GM19099 (cell line): Measurements from ENCODE around the gene CEP43.

ENCODE experiments used
- POLR2A ChIP-seq: IDR thresholded peaks from 3 replicates; pipeline ENCODE4 v1.6.1; 2011; ENCODE audit warnings: low read depth; ENCODE audit not compliant: insufficient read length; ENCODE audit errors: extremely low read depth

Gene CEP43

DNA sequence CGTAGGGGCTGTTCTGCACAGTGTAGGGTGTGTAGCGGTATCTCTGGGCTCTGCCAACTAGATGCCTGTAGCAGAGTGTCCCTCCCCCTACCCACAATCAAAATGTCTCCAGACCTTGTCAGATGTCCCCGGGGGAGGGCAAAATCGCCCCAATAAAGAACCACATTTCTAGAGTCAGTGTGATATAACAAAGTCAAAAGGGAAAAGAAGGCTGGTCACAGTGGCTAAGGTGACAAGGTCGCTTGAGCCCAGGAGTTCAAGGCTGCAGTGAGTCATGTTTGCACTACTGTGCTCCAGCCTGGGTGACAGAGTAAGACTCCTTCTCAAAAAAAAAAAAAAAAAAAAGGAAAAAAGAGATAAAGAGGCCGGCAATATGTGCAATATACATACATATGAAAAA is 11.7 kb upstream of the CEP43 start:
- TF ChIP-seq POLR2A = no peak

DNA sequence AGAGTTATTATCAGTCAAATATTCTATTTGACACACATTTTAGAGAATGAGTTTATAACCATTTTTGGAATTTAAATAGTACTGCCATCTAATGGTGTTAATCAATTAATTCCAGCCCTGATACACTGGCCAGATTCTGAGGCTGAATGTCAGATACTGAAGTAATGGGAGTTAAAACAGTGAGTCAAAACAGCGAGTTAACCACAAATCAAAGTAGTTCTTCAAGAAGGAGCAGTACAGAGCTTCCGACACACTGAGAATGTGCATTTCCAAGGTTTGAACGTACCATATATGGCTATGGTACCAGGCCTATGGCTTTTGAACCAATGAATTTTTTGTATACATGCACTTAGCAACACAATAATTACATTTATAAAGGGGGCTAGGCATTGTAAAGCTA is 11.3 kb upstream of the CEP43 start:
- TF ChIP-seq POLR2A = no peak

DNA sequence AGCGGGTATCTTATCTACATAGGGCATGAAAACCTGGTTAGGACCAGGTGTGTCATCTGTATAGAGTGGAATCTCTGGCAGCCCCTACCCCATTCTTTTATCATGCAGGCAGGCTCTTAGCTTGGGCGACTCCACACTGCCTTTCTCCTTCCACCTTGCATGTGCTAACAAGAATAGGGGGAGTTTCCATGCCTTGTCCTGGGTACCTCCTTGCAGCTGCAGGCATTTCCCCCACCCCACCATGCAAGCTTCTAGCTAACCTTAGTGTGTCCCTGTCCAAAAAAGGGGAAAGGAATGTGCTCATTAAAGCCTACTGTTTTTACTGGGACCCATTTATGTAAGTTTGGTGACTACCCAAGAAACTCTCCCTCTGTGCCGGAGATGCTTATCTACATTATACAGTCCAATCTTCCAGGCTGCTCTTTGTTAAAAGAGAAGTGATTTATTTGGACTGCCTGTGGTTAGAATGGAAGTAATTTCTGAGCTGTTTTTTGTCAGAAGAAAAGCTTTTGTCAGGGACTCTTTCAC is 10.5 kb upstream of the CEP43 start:
- no peak for TF ChIP-seq POLR2A

GRCh38 chr6:166989427-166990032 is 9.7 kb upstream of the CEP43 start:
- TF ChIP-seq POLR2A = no peak

DNA sequence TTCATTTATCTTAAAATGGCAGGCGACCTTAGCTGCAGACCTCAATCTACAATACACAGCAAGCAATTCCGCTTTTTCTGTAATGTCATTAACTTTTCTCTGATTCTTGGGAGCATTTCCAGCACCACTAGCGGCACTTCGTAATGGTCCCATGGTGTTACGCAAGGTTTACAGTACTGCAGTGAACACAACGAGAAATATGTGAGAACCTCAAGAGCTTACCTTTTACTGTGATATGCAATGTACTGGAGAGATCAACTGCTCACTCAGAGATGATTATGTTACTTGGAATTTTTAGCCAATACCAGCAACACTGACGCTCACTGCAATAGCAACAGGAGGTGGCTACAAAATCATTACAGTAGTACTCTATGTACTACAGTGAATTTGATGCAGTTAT is 2.8 kb upstream of the CEP43 start:
- TF ChIP-seq POLR2A = no peak

DNA sequence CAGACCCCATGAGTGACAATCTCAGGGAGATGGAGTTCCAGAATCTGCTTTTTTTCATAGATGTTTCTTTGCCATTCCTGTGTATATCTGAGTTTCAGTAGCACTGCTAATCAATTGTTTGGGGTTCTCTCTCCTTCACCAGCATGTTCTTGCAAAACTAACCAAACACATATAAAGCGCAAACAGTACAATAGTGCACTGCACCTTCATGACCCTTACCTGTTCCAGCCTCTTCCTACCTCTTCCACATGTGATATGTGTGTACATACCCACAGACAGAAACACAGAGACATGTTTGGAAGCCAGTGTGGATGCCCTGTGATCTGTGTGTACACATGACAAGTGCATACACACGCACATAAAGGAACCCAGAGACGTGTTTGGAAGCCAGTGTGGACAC is 1.8 kb upstream of the CEP43 start:
- TF ChIP-seq POLR2A = no peak

GRCh38 chr6:166997768-166998255 is 1.4 kb upstream of the CEP43 start:
- no peak for TF ChIP-seq POLR2A

GRCh38 chr6:166998256-166999144 is 697 bp upstream of the CEP43 start:
- TF ChIP-seq POLR2A = peak; percentile 67

GRCh38 chr6:166999884-167000253 is 672 bp downstream of the CEP43 start:
- TF ChIP-seq POLR2A = no peak

DNA sequence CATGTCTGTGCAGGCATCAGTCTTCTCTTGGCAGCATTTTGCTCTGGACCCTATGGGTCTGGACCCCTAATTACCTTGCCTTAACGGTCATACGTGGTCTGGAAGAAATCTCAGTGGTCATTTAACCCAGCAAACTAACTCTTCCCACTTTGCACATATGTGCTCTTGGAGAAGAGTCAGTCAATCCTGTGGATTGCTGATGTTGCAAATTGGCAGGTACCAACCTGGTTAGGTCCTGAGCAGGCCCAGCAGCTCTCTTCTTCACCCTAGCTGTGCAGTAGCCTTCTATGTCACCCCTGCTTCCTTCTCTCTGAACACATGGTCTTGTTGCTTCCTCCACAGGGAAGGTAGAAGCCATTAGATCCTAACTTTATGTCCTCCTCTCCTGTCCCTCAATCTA is 1.6 kb downstream of the CEP43 start:
- TF ChIP-seq POLR2A = no peak

- TF ChIP-seq POLR2A = no peak
Measured at GRCh38 chr6:167005350-167006159, 6.4 kb downstream of the CEP43 start.

GRCh38 chr6:167007985-167008384 is 8.8 kb downstream of the CEP43 start:
- no peak for TF ChIP-seq POLR2A

DNA sequence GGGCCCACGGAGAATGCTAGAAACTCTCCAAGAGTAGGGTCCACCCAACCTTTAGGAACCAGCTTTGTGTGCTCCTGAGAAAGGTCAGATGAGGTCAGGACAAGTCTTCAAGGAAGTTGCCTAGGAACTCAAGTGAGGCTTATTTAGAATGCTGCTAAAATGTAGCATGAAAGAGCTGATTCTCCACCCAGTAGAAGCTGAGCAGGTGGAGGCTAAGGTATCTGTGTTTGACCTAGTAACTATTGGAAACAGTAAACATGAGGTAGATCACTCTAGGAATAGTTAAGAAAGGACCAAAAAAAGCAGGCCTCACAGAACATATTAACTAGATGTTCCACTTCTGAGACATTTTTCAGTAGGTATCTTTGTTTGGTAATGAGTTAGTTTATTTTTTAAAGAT is 13.9 kb downstream of the CEP43 start:
- no peak for TF ChIP-seq POLR2A

GRCh38 chr6:167013946-167014345 is 14.7 kb downstream of the CEP43 start:
- TF ChIP-seq POLR2A = no peak

DNA sequence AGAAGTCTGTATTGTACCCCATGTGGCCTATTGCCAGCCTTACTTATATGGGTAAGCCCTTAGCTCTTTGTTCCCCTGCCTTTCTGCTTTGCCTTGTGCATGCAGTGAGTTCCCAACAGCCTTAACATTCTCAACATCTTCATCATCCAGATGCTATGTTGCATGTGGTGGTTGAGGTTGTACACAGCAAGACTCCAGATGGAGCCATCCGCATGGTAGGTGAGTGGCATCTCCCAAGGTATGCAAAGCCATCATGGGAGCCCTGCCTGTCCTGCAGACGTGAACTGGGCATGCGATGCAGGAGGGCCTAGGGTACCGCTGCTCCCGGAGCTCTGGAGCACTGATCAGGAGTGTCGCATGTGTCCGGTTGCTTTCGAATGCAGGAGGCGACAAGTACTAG is 16.1 kb downstream of the CEP43 start:
- TF ChIP-seq POLR2A = no peak
